ENCODE measurements around the gene CCSER1.

GRCh38 chr4:90546114-90546513 is 418.9 kb downstream of the CCSER1 start:
- TF ChIP-seq CTCF (conservative IDR thresholded peaks at IDR 0.05 in 1 of 2, IDR thresholded peaks at IDR 0.05 in 1 of 2; ENCODE audit: low read depth in 1 of 2, low read length in 2 of 2): no peak
- no peak for TF ChIP-seq EZH2 (IDR thresholded peaks at IDR 0.05; ENCODE audit: low read length, missing control alignments)

Data from fibroblast of lung (primary cell).